Cerebellar nuclear complex (tissue), 1 donor: ENCODE results near the gene CPNE5.

Source experiments
- DNase-seq, 2 experiments: peaks; one replicate each; lab custom pipeline; 2025; lab: John Stamatoyannopoulos, UW

The CPNE5 gene

GRCh38 chr6:36838896-36839748, at the start of gene CPNE5:
Gene CPNE5, minus strand, starts transcription at chr6:36839444. Its CDS starts 67 bp downstream, at chr6:36839377.
- DNase-seq: no peak

- DNase-seq: no peak
Measured at GRCh38 chr6:36888115-36888643, 48.9 kb upstream of the CPNE5 start.

- DNase-seq: no peak
Measured at GRCh38 chr6:36886950-36887618, 47.8 kb upstream of the CPNE5 start.

GRCh38 chr6:36885461-36886401, 46.5 kb upstream of the CPNE5 start, which contains the start of gene C6orf89:
Gene C6orf89, plus strand, starts transcription at chr6:36885952. Its CDS starts 13,493 bp downstream, at chr6:36899445.
- DNase-seq: peak; percentile 87 to 93

GRCh38 chr6:36884610-36885009, 45.4 kb upstream of the CPNE5 start:
- DNase-seq: no peak

GRCh38 chr6:36875250-36875633, 36.0 kb upstream of the CPNE5 start:
- DNase-seq: no peak

- DNase-seq: peak; percentile 7 to 68
Measured at GRCh38 chr6:36874443-36875249, 35.4 kb upstream of the CPNE5 start, which contains the start of gene PPIL1. Gene PPIL1, minus strand, starts transcription at chr6:36874803. Its CDS starts 31 bp downstream, at chr6:36874772.

- DNase-seq: no peak
Measured at GRCh38 chr6:36873612-36874442, 34.6 kb upstream of the CPNE5 start.

GRCh38 chr6:36873115-36873514, 33.9 kb upstream of the CPNE5 start:
- no peak for DNase-seq

GRCh38 chr6:36871686-36872085, 32.4 kb upstream of the CPNE5 start:
- DNase-seq: no peak

- DNase-seq: no peak
Measured at GRCh38 chr6:36867471-36868224, 28.4 kb upstream of the CPNE5 start.

- DNase-seq: no peak
Measured at GRCh38 chr6:36865835-36866234, 26.6 kb upstream of the CPNE5 start.

GRCh38 chr6:36863670-36864540, 24.7 kb upstream of the CPNE5 start:
- DNase-seq: no peak

- no peak for DNase-seq
Measured at GRCh38 chr6:36862848-36863382, 23.7 kb upstream of the CPNE5 start.

- no peak for DNase-seq
Measured at GRCh38 chr6:36862164-36862847, 23.1 kb upstream of the CPNE5 start.

GRCh38 chr6:36860126-36860525, 20.9 kb upstream of the CPNE5 start:
- no peak for DNase-seq

- no peak for DNase-seq
Measured at GRCh38 chr6:36858407-36858981, 19.2 kb upstream of the CPNE5 start.
